ENCODE results near the gene STK32B. TPM values are rescaled to one million over a fixed set of nuclear protein-coding genes. Genes with fewer than 3 reads are reported as not detected.

Gene STK32B
- total and polyA plus RNA-seq, 12 donors, result 0.12 to 0.68 (median 0.34) TPM

DNA sequence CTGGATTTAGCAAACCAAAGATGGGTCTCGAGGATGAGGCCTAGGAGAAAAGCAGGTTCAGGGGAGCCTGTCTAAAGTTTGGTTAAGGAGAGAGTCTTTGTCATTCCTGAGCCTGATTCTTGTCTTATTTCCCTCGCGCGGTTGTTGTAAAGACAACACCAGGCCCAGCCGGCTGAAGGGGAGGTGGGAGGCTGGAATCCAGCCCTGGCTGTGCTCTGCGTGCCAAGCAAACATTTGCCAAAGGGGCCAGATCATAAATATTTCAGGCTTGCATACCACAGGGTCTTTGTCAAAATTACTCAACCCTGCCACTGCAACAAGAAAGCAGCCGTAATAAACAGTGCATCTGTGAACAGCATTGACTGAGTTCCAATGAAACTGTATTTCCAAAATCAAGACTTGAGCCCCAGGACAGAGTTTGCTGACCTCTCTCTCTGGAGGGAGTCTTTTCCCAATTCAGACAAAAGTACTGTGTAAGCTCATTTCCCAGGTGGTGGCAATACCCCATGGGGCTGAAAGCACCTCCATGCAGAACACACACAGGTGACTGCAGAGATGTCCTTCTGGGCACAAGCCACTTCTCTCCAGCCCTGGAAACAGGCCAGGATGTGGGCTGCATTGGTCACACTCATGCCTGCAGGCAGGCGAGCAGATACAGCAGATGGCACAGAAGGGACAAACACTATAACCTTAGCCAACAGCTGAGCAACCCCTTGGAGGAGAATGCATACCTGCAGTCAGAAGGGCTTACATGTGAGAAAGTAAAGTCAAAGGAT, 320.3 kb downstream of the STK32B start:
- Histone ChIP-seq H3K27ac (no peak overlapping the region), H3K9me3 (peaks cover 0 to 14% (median 0%) of the 10 kb centered on the region in 11 donors), H3K4me3 (no peak overlapping the region), H3K4me1 (no peaks in the 10 kb centered on the region), H3K27me3 (peaks cover 0 to 4% (median 0%) of the 10 kb centered on the region in 7 donors), H3K36me3 (no peaks in the 10 kb centered on the region)
- DNase-seq (no peak), ATAC-seq (no peak)
- intact Hi-C loops (cut with DNase I), result no loop called here
- TF ChIP-seq, protein P1, sequence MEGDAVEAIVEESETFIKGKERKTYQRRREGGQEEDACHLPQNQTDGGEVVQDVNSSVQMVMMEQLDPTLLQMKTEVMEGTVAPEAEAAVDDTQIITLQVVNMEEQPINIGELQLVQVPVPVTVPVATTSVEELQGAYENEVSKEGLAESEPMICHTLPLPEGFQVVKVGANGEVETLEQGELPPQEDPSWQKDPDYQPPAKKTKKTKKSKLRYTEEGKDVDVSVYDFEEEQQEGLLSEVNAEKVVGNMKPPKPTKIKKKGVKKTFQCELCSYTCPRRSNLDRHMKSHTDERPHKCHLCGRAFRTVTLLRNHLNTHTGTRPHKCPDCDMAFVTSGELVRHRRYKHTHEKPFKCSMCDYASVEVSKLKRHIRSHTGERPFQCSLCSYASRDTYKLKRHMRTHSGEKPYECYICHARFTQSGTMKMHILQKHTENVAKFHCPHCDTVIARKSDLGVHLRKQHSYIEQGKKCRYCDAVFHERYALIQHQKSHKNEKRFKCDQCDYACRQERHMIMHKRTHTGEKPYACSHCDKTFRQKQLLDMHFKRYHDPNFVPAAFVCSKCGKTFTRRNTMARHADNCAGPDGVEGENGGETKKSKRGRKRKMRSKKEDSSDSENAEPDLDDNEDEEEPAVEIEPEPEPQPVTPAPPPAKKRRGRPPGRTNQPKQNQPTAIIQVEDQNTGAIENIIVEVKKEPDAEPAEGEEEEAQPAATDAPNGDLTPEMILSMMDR (IDR thresholded peaks at IDR 0.05), result no peak
- WGBS, 2 donors, result 72 to 81% methylated on average over 8 of the region's 8 CpGs

DNA sequence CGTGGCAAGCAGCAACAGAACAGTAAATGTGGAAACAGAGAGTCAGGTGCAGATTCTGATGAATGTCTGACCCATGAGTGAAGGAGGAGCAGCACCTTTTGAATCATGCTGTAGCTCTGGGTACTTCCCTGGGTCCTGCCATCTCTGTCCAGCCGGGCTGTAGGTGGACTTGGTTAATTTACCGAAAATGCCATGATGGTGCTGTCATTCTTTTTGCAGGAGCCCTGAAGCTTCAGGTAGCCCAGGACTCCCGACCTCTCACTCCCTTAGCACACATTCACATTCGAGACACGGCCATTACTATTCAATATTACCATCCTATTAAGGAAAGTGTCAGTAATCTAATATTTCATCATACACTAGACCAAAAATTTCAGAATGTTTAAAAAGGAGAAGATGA, 320.9 kb downstream of the STK32B start:
- intact Hi-C loops (cut with DNase I), result no loop called here

DNA sequence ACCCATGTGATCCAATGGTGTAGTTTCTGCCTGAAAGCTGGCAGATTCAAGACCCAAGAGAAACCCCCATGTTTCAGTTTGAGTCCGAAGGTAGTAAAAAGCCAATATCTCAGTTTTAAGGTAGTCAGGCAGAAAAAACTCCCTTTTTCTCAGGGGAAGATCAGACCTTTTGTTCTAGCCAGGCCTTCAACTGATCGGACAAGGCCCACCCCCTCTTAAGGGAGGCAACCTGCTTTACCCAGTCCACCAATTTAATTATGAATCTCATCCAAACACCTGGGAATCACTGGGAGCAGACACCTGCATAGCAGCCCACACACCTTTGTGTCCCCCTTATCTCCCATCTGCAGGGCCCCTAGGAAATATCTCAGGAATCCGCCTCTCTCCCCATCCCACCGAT, 322.0 kb downstream of the STK32B start:
- no peak overlapping the region for H3K4me3 ChIP-seq
- H3K27ac ChIP-seq, result no peak overlapping the region
- DNase-seq (no peak), ATAC-seq (no peak)
- WGBS, 2 donors, result 84 to 89% methylated on average over 4 of the region's 4 CpGs
- peaks cover 0 to 20% (median 0%) of the 10 kb centered on the region in 11 donors for H3K9me3 ChIP-seq
- peaks cover 0 to 4% (median 0%) of the 10 kb centered on the region in 7 donors for H3K27me3 ChIP-seq
- H3K4me1 ChIP-seq, result no peaks in the 10 kb centered on the region
- intact Hi-C loops (cut with DNase I), result no loop called here
- TF ChIP-seq, protein P1 (IDR thresholded peaks at IDR 0.05), result no peak
- H3K36me3 ChIP-seq, result no peaks in the 10 kb centered on the region

More for the DNA sequence above, 320.9 kb downstream of the STK32B start:
- WGBS, 2 donors, result 77 to 81% methylated on average over 6 of the region's 6 CpGs
- TF ChIP-seq, protein P1 (IDR thresholded peaks at IDR 0.05), result no peak
- Histone ChIP-seq H3K27ac (no peak overlapping the region), H3K27me3 (peaks cover 0 to 4% (median 0%) of the 10 kb centered on the region in 7 donors), H3K36me3 (no peaks in the 10 kb centered on the region), H3K4me1 (no peaks in the 10 kb centered on the region), H3K4me3 (no peak overlapping the region), H3K9me3 (peaks cover 0 to 16% (median 0%) of the 10 kb centered on the region in 11 donors)
- DNase-seq (no peak), ATAC-seq (no peak)

DNA sequence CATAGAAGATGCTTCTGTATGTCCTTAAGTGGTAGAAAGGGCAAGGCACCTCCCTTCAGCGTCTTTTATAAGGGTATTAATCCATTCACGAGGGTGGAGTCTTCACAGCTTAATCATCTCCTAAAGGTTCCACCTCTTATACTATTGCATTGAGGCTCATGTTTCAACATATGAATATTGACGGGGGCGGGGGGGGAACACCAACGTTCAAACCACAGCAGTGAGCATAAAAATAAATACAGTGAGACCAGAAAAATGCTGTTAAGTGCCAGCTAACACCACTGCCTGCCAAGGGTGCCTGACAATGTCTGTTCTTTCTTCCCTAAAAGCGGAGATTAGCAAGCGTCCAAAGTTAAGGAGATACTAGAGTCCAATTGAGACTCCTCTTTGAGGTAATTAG, 323.3 kb downstream of the STK32B start:
- Histone ChIP-seq H3K4me3 (no peak overlapping the region), H3K27ac (no peak overlapping the region), H3K36me3 (no peaks in the 10 kb centered on the region), H3K27me3 (peaks cover 0 to 4% (median 0%) of the 10 kb centered on the region in 7 donors), H3K4me1 (no peaks in the 10 kb centered on the region), H3K9me3 (peaks cover 0 to 20% (median 0%) of the 10 kb centered on the region in 11 donors)
- ATAC-seq, result no peak
- WGBS, 2 donors, result 69 to 79% methylated on average over 7 of the region's 7 CpGs
- DNase-seq, result no peak
- TF ChIP-seq, protein P1 (IDR thresholded peaks at IDR 0.05), result no peak
- intact Hi-C loops (cut with DNase I), result no loop called here

All from heart right ventricle (tissue), 16 donors.